M059J (cell line): ENCODE results near the gene RALGPS1. TPM values are rescaled to one million over a fixed set of nuclear protein-coding genes. Genes with fewer than 3 reads are reported as not detected.

Experiments
- DNase-seq: peaks from one replicate; pipeline ENCODE4 v3.0.0-alpha.2; 2012; ENCODE audit warnings: low read depth
- total RNA-seq: library from RNA; depleted of rRNA; stranded (reverse); fragments of >200 nt; shearing (Covaris generic); gene quantifications from 2 replicates; pipeline ENCODE4 v1.2.3, GENCODE V29; 2014

The RALGPS1 gene
- total RNA-seq, 1 experiment from 2014 or later: 9.8 TPM

- DNase-seq: peak; percentile 97
Measured at GRCh38 chr9:127187231-127187956, 272.8 kb downstream of the RALGPS1 start.

- no peak for DNase-seq
Measured at GRCh38 chr9:127188396-127188795, 273.8 kb downstream of the RALGPS1 start.

- no peak for DNase-seq
Measured at GRCh38 chr9:127189628-127190027, 275.0 kb downstream of the RALGPS1 start.

GRCh38 chr9:127192744-127193143 is 278.2 kb downstream of the RALGPS1 start:
- no peak for DNase-seq

GRCh38 chr9:127193483-127193882 is 278.9 kb downstream of the RALGPS1 start:
- no peak for DNase-seq

GRCh38 chr9:127194881-127195713 is 280.5 kb downstream of the RALGPS1 start:
- DNase-seq: peak; percentile 94

GRCh38 chr9:127195976-127196825 is 281.6 kb downstream of the RALGPS1 start:
- no peak for DNase-seq

- DNase-seq: no peak
Measured at GRCh38 chr9:127196826-127197145, 282.2 kb downstream of the RALGPS1 start.

- DNase-seq: no peak
Measured at GRCh38 chr9:127197186-127197860, 282.7 kb downstream of the RALGPS1 start.

GRCh38 chr9:127197861-127198430 is 283.4 kb downstream of the RALGPS1 start:
- DNase-seq: no peak

- DNase-seq: no peak
Measured at GRCh38 chr9:127198587-127198986, 284.0 kb downstream of the RALGPS1 start.

GRCh38 chr9:127199001-127199791 is 284.6 kb downstream of the RALGPS1 start:
- peak; percentile 71 for DNase-seq

GRCh38 chr9:127200106-127200862 is 285.7 kb downstream of the RALGPS1 start:
- no peak for DNase-seq

GRCh38 chr9:127201071-127201541 is 286.5 kb downstream of the RALGPS1 start:
- DNase-seq: peak; percentile 23

GRCh38 chr9:127201731-127202130 is 287.1 kb downstream of the RALGPS1 start:
- DNase-seq: no peak

- no peak for DNase-seq
Measured at GRCh38 chr9:127202461-127203169, 288.0 kb downstream of the RALGPS1 start.

- no peak for DNase-seq
Measured at GRCh38 chr9:127203681-127204327, 289.2 kb downstream of the RALGPS1 start.

- DNase-seq: peak; percentile 82
Measured at GRCh38 chr9:127204771-127205470, 290.3 kb downstream of the RALGPS1 start.
